ENCODE data around the gene SLC35E3.

SLC35E3 gene

DNA sequence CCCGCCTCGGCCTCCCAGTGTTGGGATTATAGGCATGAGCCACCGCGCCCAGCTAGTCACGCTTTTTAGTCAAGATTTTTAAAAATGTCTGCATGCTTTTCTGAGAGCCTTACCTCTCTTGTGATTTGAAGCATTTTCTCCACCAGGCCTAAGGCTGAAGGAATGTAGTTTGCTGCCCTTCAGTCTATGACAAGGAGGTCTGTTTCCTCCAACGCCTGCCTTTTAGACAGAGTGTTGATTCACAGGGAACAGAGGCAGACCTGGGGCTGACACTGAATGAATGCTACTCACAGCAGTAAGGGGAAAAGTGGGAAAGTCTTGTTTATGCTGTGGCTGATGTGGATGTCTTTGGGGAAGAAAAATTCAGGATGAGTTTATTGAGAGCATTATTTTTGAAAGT lies 34.8 kb downstream of the SLC35E3 start:
- TF ChIP-seq CTCF (IDR thresholded peaks at IDR 0.05; ENCODE audit: extremely low read depth, missing control alignments): no peak
- no peak for DNase-seq (ENCODE audit: low spot score)

GRCh38 chr12:68781728-68782127 lies 35.8 kb downstream of the SLC35E3 start:
- no peak for TF ChIP-seq CTCF (IDR thresholded peaks at IDR 0.05; ENCODE audit: extremely low read depth, missing control alignments)
- DNase-seq (ENCODE audit: low spot score): no peak

DNA sequence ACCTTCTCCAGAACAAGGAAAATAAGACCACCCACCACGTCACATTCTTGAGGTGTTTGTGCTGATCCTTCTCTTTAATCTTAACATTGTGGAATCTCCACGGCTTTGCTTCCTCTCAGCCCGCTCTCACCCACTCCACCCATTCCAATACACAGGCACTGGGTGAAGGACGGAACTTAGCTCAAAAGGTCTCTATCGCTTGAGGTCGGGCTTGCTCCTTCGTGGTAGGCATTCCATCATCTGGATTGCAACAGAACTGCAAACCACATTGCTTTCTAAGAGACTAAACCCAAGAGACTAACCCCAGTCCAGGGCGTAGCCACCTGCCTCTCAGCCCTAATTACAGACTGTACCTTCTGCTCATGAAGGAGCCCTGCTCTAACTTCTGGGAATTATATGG lies 38.0 kb downstream of the SLC35E3 start:
- no peak for DNase-seq (ENCODE audit: low spot score)
- TF ChIP-seq CTCF (IDR thresholded peaks at IDR 0.05; ENCODE audit: extremely low read depth, missing control alignments): no peak

DNA sequence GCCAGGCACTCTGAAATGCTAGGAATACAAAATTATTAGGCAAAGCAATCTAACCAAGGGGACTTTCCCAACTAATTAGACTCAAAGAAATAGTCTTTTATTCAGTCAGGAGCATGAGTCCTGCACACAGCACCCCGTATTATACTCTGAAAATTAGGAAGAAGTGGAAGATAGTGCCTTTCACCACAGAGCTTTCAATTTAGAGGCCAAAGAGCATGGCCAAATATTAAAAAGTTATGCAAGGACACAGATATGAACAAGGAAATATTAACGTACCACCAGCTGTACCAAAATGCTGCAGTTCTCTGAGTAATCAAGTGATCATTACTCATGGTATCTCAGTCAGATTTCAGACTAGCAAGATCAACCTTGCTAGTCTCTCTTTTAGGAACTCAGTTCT lies 39.4 kb downstream of the SLC35E3 start:
- TF ChIP-seq CTCF (IDR thresholded peaks at IDR 0.05; ENCODE audit: extremely low read depth, missing control alignments): no peak
- no peak for DNase-seq (ENCODE audit: low spot score)

DNA sequence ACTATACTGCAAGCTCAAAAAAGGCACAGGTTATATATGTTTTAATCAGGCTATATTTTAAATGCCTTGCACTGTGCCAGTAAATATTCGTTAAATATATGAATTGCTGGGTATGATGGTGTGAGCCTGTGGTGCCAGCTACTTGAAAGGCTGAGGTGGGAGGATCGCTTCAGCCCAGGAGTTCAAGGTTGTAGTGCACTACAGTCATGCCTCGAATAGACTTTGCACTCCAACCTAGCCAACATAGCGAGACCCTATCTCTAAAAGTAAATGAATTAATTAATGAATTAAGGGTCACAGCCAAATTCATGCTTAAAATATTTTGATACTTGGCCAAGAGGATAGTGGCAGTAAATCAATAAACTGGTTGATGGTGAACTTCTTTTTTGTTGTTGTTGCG lies 39.8 kb downstream of the SLC35E3 start:
- no peak for TF ChIP-seq CTCF (IDR thresholded peaks at IDR 0.05; ENCODE audit: extremely low read depth, missing control alignments)
- DNase-seq (ENCODE audit: low spot score): no peak

GRCh38 chr12:68786929-68787328 lies 41.0 kb downstream of the SLC35E3 start:
- no peak for DNase-seq (ENCODE audit: low spot score)
- no peak for TF ChIP-seq CTCF (IDR thresholded peaks at IDR 0.05; ENCODE audit: extremely low read depth, missing control alignments)

DNA sequence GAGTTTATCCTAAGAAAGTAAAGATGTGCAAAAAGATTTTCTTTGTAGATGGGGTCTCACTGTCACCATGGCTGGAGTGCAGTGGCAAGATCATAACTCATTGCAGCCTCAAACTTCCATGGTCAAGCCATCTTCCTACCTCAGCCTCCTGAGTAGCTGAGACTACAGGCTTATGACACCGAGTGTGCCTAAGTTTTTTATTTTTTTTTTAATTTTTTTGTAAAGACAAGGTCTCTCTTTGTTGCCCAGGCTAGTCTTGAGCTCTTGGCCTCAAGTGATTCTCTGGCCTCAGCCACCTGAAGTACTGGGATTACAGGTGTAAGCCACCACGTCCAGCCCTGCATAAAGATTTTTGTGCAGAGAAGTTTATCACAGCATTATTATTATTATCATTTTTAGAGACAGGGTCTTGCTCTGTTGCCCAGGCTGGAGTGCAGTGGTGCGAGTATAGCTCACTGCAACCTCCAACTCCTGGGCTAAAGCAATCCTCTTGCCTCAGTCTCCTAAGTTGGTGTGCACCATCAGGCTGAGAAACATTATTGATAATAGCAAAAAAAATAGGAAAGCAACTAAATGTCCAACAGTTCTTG lies 42.7 kb downstream of the SLC35E3 start:
- DNase-seq (ENCODE audit: low spot score): no peak
- TF ChIP-seq CTCF (IDR thresholded peaks at IDR 0.05; ENCODE audit: extremely low read depth, missing control alignments): no peak

All from GM20000 (cell line).